RCC 7860 (cell line): ENCODE measurements around the gene USP2.

Experiments used
- DNase-seq: peaks from one replicate; pipeline ENCODE4 v3.0.0-alpha.2; 2015; ENCODE audit warnings: low spot score
- FAIRE-seq: peaks from 2 replicates; lab custom pipeline; 2012; peaks lifted over from hg19 to GRCh38; lab: Jason Lieb, UNC

USP2 gene

GRCh38 chr11:119363851-119364590, 17.5 kb downstream of the USP2 start:
- DNase-seq, result no peak
- no peak for FAIRE-seq

- FAIRE-seq (no peak), DNase-seq (no peak)
These were observed 18.2 kb downstream of the USP2 start for GRCh38 chr11:119363081-119363850.

GRCh38 chr11:119362741-119363080, 18.8 kb downstream of the USP2 start:
- FAIRE-seq, result no peak
- no peak for DNase-seq

GRCh38 chr11:119361941-119362725, 19.4 kb downstream of the USP2 start:
- no peak for FAIRE-seq
- no peak for DNase-seq

- DNase-seq, result peak; percentile 82
- peak; percentile 72 for FAIRE-seq
These were observed 20.3 kb downstream of the USP2 start for GRCh38 chr11:119361056-119361787.

- FAIRE-seq (no peak), DNase-seq (no peak)
These were observed 21.9 kb downstream of the USP2 start for GRCh38 chr11:119359365-119360214.

- FAIRE-seq (no peak), DNase-seq (no peak)
These were observed 24.4 kb downstream of the USP2 start for GRCh38 chr11:119357074-119357473.

- FAIRE-seq (no peak), DNase-seq (peak; percentile 17)
These were observed 25.0 kb downstream of the USP2 start for GRCh38 chr11:119356349-119357031.

GRCh38 chr11:119355091-119355843, 26.2 kb downstream of the USP2 start:
- DNase-seq (no peak), FAIRE-seq (no peak)

- FAIRE-seq, result no peak
- DNase-seq, result no peak
These were observed 28.6 kb downstream of the USP2 start for GRCh38 chr11:119352857-119353260.

GRCh38 chr11:119351232-119351631, 30.3 kb downstream of the USP2 start:
- DNase-seq (no peak), FAIRE-seq (no peak)

- FAIRE-seq (no peak), DNase-seq (no peak)
These were observed 31.2 kb downstream of the USP2 start for GRCh38 chr11:119350302-119350701.

- DNase-seq (no peak), FAIRE-seq (no peak)
These were observed 33.4 kb downstream of the USP2 start for GRCh38 chr11:119347940-119348605.

GRCh38 chr11:119347242-119347641, 34.2 kb downstream of the USP2 start:
- no peak for FAIRE-seq
- DNase-seq, result no peak

GRCh38 chr11:119346605-119347004, 34.9 kb downstream of the USP2 start, which contains the start of gene MFRP:
Gene MFRP, minus strand, starts transcription at chr11:119346705. Its CDS starts 192 bp downstream, at chr11:119346513.
- FAIRE-seq, result no peak
- DNase-seq, result no peak

GRCh38 chr11:119345685-119346084, 35.8 kb downstream of the USP2 start:
- no peak for DNase-seq
- no peak for FAIRE-seq

GRCh38 chr11:119344291-119345010, 37.0 kb downstream of the USP2 start:
- FAIRE-seq, result no peak
- no peak for DNase-seq
